NOMO-1 treated with dmso at 0.1 percent for 144 hours (cell line): ENCODE measurements around the gene PDE6C.
"Not testable (repeated sequence)": the region's sequence is repeated elsewhere in the genome, so short reads cannot be mapped to it uniquely, and the experiment has no call there.

Experiments
- DNase-seq: peaks from one replicate; lab custom pipeline; 2025; ENCODE audit not compliant: unreplicated experiment; lab: John Stamatoyannopoulos, UW

PDE6C gene

GRCh38 chr10:93629647-93630305 is 17.4 kb downstream of the PDE6C start:
- DNase-seq: no peak

- no peak for DNase-seq
Observed at GRCh38 chr10:93630625-93631557, 18.6 kb downstream of the PDE6C start.

GRCh38 chr10:93639791-93640190 is 27.5 kb downstream of the PDE6C start:
- DNase-seq: no peak

GRCh38 chr10:93652857-93653256 is 40.5 kb downstream of the PDE6C start:
- DNase-seq: no peak

GRCh38 chr10:93654201-93654600 is 41.9 kb downstream of the PDE6C start:
- DNase-seq: no peak

GRCh38 chr10:93656155-93656554 is 43.8 kb downstream of the PDE6C start:
- DNase-seq: no peak

- no peak for DNase-seq
Observed at GRCh38 chr10:93657757-93658156, 45.4 kb downstream of the PDE6C start.

GRCh38 chr10:93666030-93666429 is 53.7 kb downstream of the PDE6C start:
- DNase-seq: no peak

- no peak for DNase-seq
Observed at GRCh38 chr10:93667795-93668194, 55.5 kb downstream of the PDE6C start.

GRCh38 chr10:93670372-93670771 is 58.0 kb downstream of the PDE6C start:
- DNase-seq: no peak

- DNase-seq: no peak
Observed at GRCh38 chr10:93671042-93671441, 58.7 kb downstream of the PDE6C start.

GRCh38 chr10:93672022-93672678 is 59.8 kb downstream of the PDE6C start:
- DNase-seq: no peak

GRCh38 chr10:93672890-93673289 is 60.6 kb downstream of the PDE6C start:
- no peak for DNase-seq

- DNase-seq: no peak
Observed at GRCh38 chr10:93673791-93674190, 61.5 kb downstream of the PDE6C start.

- DNase-seq: no peak
Observed at GRCh38 chr10:93678386-93678785, 66.0 kb downstream of the PDE6C start.

- no peak for DNase-seq
Observed at GRCh38 chr10:93678805-93679587, 66.7 kb downstream of the PDE6C start.

- peak; percentile 11 for DNase-seq
Observed at GRCh38 chr10:93680412-93681047, 68.2 kb downstream of the PDE6C start.

- DNase-seq: no peak
Observed at GRCh38 chr10:93687737-93688136, 75.4 kb downstream of the PDE6C start.

- no peak for DNase-seq
Observed at GRCh38 chr10:93695740-93696139, 83.4 kb downstream of the PDE6C start.

- DNase-seq: not testable (repeated sequence)
Observed at GRCh38 chr10:93696582-93696981, 84.2 kb downstream of the PDE6C start.
